ENCODE data around the gene IDH2.

DNA sequence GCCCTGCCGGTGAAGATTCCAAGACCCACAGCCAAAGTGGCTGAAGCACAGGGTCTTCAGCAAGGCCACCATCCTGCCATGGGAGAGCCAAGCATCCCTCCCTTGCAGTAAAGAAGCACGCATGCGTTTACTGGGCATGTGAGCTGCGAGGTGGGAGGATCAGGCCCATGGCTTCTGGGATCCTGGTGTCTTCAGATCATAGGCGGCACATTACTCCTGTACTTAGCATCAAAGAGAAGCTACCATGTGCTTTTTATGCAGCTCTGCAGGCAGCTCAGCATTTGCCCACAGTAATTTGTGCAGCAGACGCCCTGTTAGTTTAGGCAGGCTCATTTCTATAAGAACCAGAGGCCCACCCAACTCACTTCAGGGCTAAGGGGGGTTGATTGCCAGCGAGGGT is 45.7 kb downstream of the IDH2 start:
- TF ChIP-seq, protein P1, sequence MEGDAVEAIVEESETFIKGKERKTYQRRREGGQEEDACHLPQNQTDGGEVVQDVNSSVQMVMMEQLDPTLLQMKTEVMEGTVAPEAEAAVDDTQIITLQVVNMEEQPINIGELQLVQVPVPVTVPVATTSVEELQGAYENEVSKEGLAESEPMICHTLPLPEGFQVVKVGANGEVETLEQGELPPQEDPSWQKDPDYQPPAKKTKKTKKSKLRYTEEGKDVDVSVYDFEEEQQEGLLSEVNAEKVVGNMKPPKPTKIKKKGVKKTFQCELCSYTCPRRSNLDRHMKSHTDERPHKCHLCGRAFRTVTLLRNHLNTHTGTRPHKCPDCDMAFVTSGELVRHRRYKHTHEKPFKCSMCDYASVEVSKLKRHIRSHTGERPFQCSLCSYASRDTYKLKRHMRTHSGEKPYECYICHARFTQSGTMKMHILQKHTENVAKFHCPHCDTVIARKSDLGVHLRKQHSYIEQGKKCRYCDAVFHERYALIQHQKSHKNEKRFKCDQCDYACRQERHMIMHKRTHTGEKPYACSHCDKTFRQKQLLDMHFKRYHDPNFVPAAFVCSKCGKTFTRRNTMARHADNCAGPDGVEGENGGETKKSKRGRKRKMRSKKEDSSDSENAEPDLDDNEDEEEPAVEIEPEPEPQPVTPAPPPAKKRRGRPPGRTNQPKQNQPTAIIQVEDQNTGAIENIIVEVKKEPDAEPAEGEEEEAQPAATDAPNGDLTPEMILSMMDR (conservative IDR thresholded peaks at IDR 0.05; ENCODE audit: low read depth, low read length): no peak
- TF ChIP-seq EZH2 (IDR thresholded peaks at IDR 0.05; ENCODE audit: low read length, unreplicated experiment): no peak
- no peak for TF ChIP-seq EZH2phosphoT487 (IDR thresholded peaks at IDR 0.05; ENCODE audit: borderline replicate concordance, low read length)
